A549 (cell line): ENCODE measurements around the gene WASF2. TPM values are rescaled to one million over a fixed set of nuclear protein-coding genes. Genes with fewer than 3 reads are reported as not detected.

Source experiments
- ATAC-seq, 2 experiments: fragments of 200-7000 bp in 1 of 2; fragments of >200 bp in 1 of 2; cut with Nextera tagmentation in 1 of 2; cut with Tn5 transposase in 1 of 2; 3 replicates each; pipeline versions ENCODE4 v1.8.0 to v1.9.1; 2018 to 2020; ENCODE audit warnings: mild to moderate bottlenecking in 1 of 2, moderate library complexity in 1 of 2
- CTCF ChIA-PET: fragments of 300-600 bp; sonication (Branson Sonifier 250); formaldehyde crosslinking; extraction: SDS; loops from one replicate; lab custom pipeline; 2021; ENCODE audit warnings: antibody characterized with exemption, inconsistent platforms; lab: Yijun Ruan, JAX
- POLR2A ChIA-PET: fragments of 350-600 bp; formaldehyde crosslinking; extraction: SDS; loops from one replicate; lab custom pipeline; 2021; ENCODE audit warnings: antibody characterized with exemption, inconsistent platforms; lab: Yijun Ruan, JAX
- DNase-seq, 2 experiments: peaks; one replicate each; pipeline versions ENCODE4 v3.0.0 to v3.0.0-alpha.2; 2011 to 2016; ENCODE audit warnings: low read depth in 1 of 2, low spot score in 1 of 2
- FAIRE-seq: peaks from 2 replicates; lab custom pipeline; 2011; peaks lifted over from hg19 to GRCh38; lab: Jason Lieb, UNC
- H3K27ac ChIP-seq, 2 experiments: fragments of >200 bp; sonication (Bioruptor Twin); formaldehyde crosslinking; 3 replicates each; pipeline ENCODE4 v1.5.1; 2016 to 2017
- H3K4me1 ChIP-seq: fragments of >200 bp; sonication (Bioruptor Twin); formaldehyde crosslinking; 3 replicates; pipeline ENCODE4 v1.6.1; 2016
- H3K4me2 ChIP-seq: fragments of >200 bp; sonication (Bioruptor Twin); formaldehyde crosslinking; 3 replicates; pipeline ENCODE4 v1.6.1; 2016
- H3K4me3 ChIP-seq: fragments of >200 bp; sonication (Bioruptor Twin); formaldehyde crosslinking; 3 replicates; pipeline ENCODE4 v1.5.1; 2016
- H3K9me3 ChIP-seq: fragments of >200 bp; sonication (Bioruptor Twin); formaldehyde crosslinking; 3 replicates; pipeline ENCODE4 v1.6.1; 2016
- BCL3 ChIP-seq: fragments of >200 bp; sonication (Bioruptor Twin); formaldehyde crosslinking; IDR thresholded peaks from 3 replicates; pipeline ENCODE4 v1.6.1; 2016
- CBX8 ChIP-seq: fragments of 200-600 bp; sonication (generic); IDR thresholded peaks from 2 replicates; pipeline ENCODE4 v1.6.1; 2016
- CHD2 ChIP-seq: fragments of 150-350 bp; IDR thresholded peaks from 2 replicates; pipeline ENCODE4 v1.6.1; 2014; ENCODE audit warnings: low read length; ENCODE audit not compliant: partially characterized antibody
- CHD4 ChIP-seq: fragments of 200-600 bp; sonication (generic); IDR thresholded peaks from 2 replicates; pipeline ENCODE4 v1.6.1; 2016; ENCODE audit warnings: antibody characterized with exemption, mild to moderate bottlenecking, borderline replicate concordance
- E2F6 ChIP-seq: IDR thresholded peaks from 2 replicates; pipeline ENCODE4 v1.6.1; 2012; ENCODE audit warnings: low read depth, borderline replicate concordance
- ESRRA ChIP-seq: fragments of 150-350 bp; IDR thresholded peaks from 2 replicates; pipeline ENCODE4 v1.6.1; 2014; ENCODE audit warnings: mild to moderate bottlenecking, low read length, borderline replicate concordance
- FOSB ChIP-seq: fragments of 250-450 bp; sonication (Bioruptor Pico); IDR thresholded peaks from 2 replicates; pipeline ENCODE4 v1.5.0; 2020; ENCODE audit warnings: mild to moderate bottlenecking, moderate library complexity
- FOSL2 ChIP-seq, 2 experiments: fragments of 450-650 bp in 1 of 2; fragments of >200 bp in 1 of 2; sonication (Bioruptor Twin) in 1 of 2; formaldehyde crosslinking; IDR thresholded peaks; 2 replicates each; pipeline versions ENCODE4 v1.5.0 to v1.6.1; 2016 to 2020; ENCODE audit warnings: mild to moderate bottlenecking in 1 of 2, moderate library complexity in 1 of 2
- FOXS1 ChIP-seq: fragments of 250-450 bp; sonication (Bioruptor Pico); IDR thresholded peaks from 2 replicates; pipeline ENCODE4 v1.5.0; 2020; ENCODE audit warnings: mild to moderate bottlenecking, moderate library complexity
- GATA3 ChIP-seq: IDR thresholded peaks from 2 replicates; pipeline ENCODE4 v1.6.1; 2012; ENCODE audit warnings: borderline replicate concordance
- HMGXB4 ChIP-seq: fragments of 250-450 bp; sonication (Bioruptor Pico); IDR thresholded peaks from 2 replicates; pipeline ENCODE4 v1.5.0; 2021; ENCODE audit warnings: mild to moderate bottlenecking, moderate library complexity, borderline replicate concordance
- HOXB5 ChIP-seq: fragments of 250-450 bp; sonication (Bioruptor Pico); IDR thresholded peaks from 2 replicates; pipeline ENCODE4 v1.5.0; 2020; ENCODE audit warnings: mild to moderate bottlenecking, moderate library complexity
- JUNB ChIP-seq: fragments of >200 bp; sonication (Bioruptor Twin); formaldehyde crosslinking; IDR thresholded peaks from 2 replicates; pipeline ENCODE4 v1.6.1; 2016
- MAFK ChIP-seq: fragments of 450-650 bp; IDR thresholded peaks from 2 replicates; pipeline ENCODE4 v1.6.1; 2014; ENCODE audit not compliant: partially characterized antibody
- MAZ ChIP-seq: fragments of 150-350 bp; IDR thresholded peaks from 2 replicates; pipeline ENCODE4 v1.6.1; 2014; ENCODE audit warnings: antibody characterized with exemption, low read depth, low read length, borderline replicate concordance
- MYC ChIP-seq: IDR thresholded peaks from 2 replicates; pipeline ENCODE4 v1.6.1; 2012; ENCODE audit warnings: mild to moderate bottlenecking, inconsistent platforms, low read length, improper control_type of control experiment, borderline replicate concordance
- NPAS2 ChIP-seq: fragments of 250-450 bp; sonication (Bioruptor Pico); IDR thresholded peaks from 2 replicates; pipeline ENCODE4 v1.8.0; 2022; ENCODE audit warnings: mild to moderate bottlenecking, moderate library complexity, borderline replicate concordance
- PHF8 ChIP-seq: fragments of 200-600 bp; sonication (generic); IDR thresholded peaks from 2 replicates; pipeline ENCODE4 v1.6.1; 2016; ENCODE audit warnings: low read depth, mild to moderate bottlenecking, antibody characterized with exemption, moderate library complexity, borderline replicate concordance
- POLR2AphosphoS2 ChIP-seq: conservative IDR thresholded peaks from 2 replicates; pipeline ENCODE4 v1.6.1; 2012; ENCODE audit warnings: low read length, improper control_type of control experiment, inconsistent platforms
- RARB ChIP-seq: fragments of 250-450 bp; sonication (Bioruptor Pico); IDR thresholded peaks from 2 replicates; pipeline ENCODE4 v1.8.0; 2021; ENCODE audit warnings: mild to moderate bottlenecking, moderate library complexity
- RCOR1 ChIP-seq: fragments of 150-350 bp; IDR thresholded peaks from 2 replicates; pipeline ENCODE4 v1.6.1; 2014; ENCODE audit warnings: antibody characterized with exemption, low read length, low read depth
- RFX5 ChIP-seq: fragments of 450-650 bp; IDR thresholded peaks from 2 replicates; pipeline ENCODE4 v1.7.1; 2014; ENCODE audit warnings: antibody characterized with exemption, mild to moderate bottlenecking, moderate library complexity
- RNF2 ChIP-seq: fragments of 200-600 bp; sonication (generic); IDR thresholded peaks from 2 replicates; pipeline ENCODE4 v1.6.1; 2016; ENCODE audit warnings: low read depth, mild to moderate bottlenecking, antibody characterized with exemption, moderate library complexity, borderline replicate concordance
- SMC3 ChIP-seq: fragments of >200 bp; sonication (Bioruptor Twin); formaldehyde crosslinking; IDR thresholded peaks from 3 replicates; pipeline ENCODE4 v1.6.1; 2018; ENCODE audit warnings: inconsistent platforms
- ZNF302 ChIP-seq: fragments of 250-450 bp; sonication (Bioruptor Pico); IDR thresholded peaks from 2 replicates; pipeline ENCODE4 v1.9.0; 2021; ENCODE audit warnings: inconsistent platforms, mild to moderate bottlenecking, moderate library complexity
- WGBS: methylation state at CpG from one replicate; pipeline ENCODE4 v1.1.6; 2017; ENCODE audit errors: missing lambda C conversion rate; 5-methylcytosine and 5-hydroxymethylcytosine counted together
- polyA plus RNA-seq, 4 experiments: library from polyadenylated mRNA; depleted of rRNA in 3 of 4; stranded (reverse); fragments of >200 nt; fragmentation: RNase III in 1 of 4; extraction: RNeasy Plus Mini Kit Qiagen cat#74134 plus additional on column Dnase treatment in 1 of 4; gene quantifications; 2 replicates in 3 of 4; 3 replicates in 1 of 4; pipeline ENCODE4 v1.2.3, GENCODE V29; 2011 to 2017
- TF ChIP-seq, protein P1 (sequence below): fragments of 450-650 bp; IDR thresholded peaks from 2 replicates; pipeline ENCODE4 v1.6.1; 2014; ENCODE audit warnings: antibody characterized with exemption
- TF ChIP-seq, protein P2 (sequence below): fragments of 250-450 bp; sonication (Bioruptor Pico); IDR thresholded peaks from 2 replicates; pipeline ENCODE4 v1.5.0; 2020; ENCODE audit warnings: low read depth, mild to moderate bottlenecking, moderate library complexity
- TF ChIP-seq, protein P3 (sequence below): IDR thresholded peaks from 2 replicates; pipeline ENCODE4 v1.6.1; 2012

The WASF2 gene
- polyA plus RNA-seq, 2 of the 4 experiments (the other 2 are of a cell fraction) = 22.7 to 44.9 TPM

DNA sequence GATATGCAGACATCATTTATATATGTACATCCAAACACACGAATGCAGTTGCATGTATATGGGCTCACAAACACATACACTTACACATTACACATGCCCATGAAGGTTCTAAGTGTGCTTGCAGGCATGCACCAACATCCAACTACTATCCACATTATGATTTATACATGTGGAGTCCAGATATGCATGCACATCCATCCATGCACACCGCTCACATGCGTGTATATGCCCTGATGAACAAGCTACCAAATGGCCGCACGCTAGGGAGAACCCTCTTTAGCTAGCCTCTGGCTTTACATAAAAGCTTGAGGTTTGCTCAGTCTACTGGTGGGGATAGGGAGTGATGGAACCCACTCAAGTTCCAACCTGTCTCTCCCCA lies 89.0 kb downstream of the WASF2 start:
- CTCF ChIA-PET = interaction anchor here (1.5 to 9.6 kb wide), 3 partner anchors 13 to 102 kb away, joined by 4 to 158 read pairs (median 6); no protein-coding TSS in a partner anchor
- TF ChIP-seq SMC3 (no peak), FOSB (CRISPR knock-in tag) (no peak), FOXS1 (CRISPR knock-in tag) (no peak), CBX8 (no peak), ESRRA (no peak), NPAS2 (CRISPR knock-in tag) (no peak), HMGXB4 (no peak), GATA3 (no peak), POLR2AphosphoS2 (no peak), CHD2 (no peak), BCL3 (no peak), ZNF302 (CRISPR knock-in tag) (no peak), MAZ (no peak), HOXB5 (CRISPR knock-in tag) (no peak), RCOR1 (no peak), RNF2 (no peak), MAFK (no peak)
- TF ChIP-seq, protein P1, sequence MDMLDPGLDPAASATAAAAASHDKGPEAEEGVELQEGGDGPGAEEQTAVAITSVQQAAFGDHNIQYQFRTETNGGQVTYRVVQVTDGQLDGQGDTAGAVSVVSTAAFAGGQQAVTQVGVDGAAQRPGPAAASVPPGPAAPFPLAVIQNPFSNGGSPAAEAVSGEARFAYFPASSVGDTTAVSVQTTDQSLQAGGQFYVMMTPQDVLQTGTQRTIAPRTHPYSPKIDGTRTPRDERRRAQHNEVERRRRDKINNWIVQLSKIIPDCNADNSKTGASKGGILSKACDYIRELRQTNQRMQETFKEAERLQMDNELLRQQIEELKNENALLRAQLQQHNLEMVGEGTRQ = no peak
- TF ChIP-seq, protein P2, sequence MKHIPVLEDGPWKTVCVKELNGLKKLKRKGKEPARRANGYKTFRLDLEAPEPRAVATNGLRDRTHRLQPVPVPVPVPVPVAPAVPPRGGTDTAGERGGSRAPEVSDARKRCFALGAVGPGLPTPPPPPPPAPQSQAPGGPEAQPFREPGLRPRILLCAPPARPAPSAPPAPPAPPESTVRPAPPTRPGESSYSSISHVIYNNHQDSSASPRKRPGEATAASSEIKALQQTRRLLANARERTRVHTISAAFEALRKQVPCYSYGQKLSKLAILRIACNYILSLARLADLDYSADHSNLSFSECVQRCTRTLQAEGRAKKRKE (CRISPR knock-in tag) = no peak
- FAIRE-seq = no peak

GRCh38 chr1:27400082-27400962 lies 89.6 kb downstream of the WASF2 start:
- ChIA-PET POLR2A (no interaction called here), CTCF (interaction anchor here (0.9 to 9.6 kb wide), 6 partner anchors 10 to 263 kb away, joined by 3 to 158 read pairs (median 4); no protein-coding TSS in a partner anchor)
- Histone ChIP-seq H3K27ac (no peak overlapping the region), H3K4me2 (no peak overlapping the region), H3K4me1 (peaks cover 12% of the 10 kb centered on the region; the same call in 2 of the 3 replicates), H3K4me3 (no peak overlapping the region), H3K9me3 (no peaks in the 10 kb centered on the region)
- FAIRE-seq (no peak), DNase-seq (no peak), ATAC-seq (no peak)
- TF ChIP-seq JUNB (no peak), E2F6 (no peak), RFX5 (no peak), PHF8 (no peak), MYC (no peak), POLR2AphosphoS2 (no peak), CHD4 (no peak), NPAS2 (CRISPR knock-in tag) (no peak), RARB (CRISPR knock-in tag) (no peak), FOXS1 (CRISPR knock-in tag) (no peak), FOSL2 (IDR thresholded peaks at IDR 0.05) (no peak), FOSL2 (CRISPR knock-in tag; IDR thresholded peaks at IDR 0.05) (no peak)
- TF ChIP-seq, protein P3, sequence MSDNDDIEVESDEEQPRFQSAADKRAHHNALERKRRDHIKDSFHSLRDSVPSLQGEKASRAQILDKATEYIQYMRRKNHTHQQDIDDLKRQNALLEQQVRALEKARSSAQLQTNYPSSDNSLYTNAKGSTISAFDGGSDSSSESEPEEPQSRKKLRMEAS = no peak
- TF ChIP-seq, protein P2 (CRISPR knock-in tag) = no peak
- 92% methylated on average over 11 of the region's 13 CpGs for WGBS

More for the DNA sequence above, 89.0 kb downstream of the WASF2 start:
- Histone ChIP-seq H3K9me3 (no peaks in the 10 kb centered on the region), H3K4me1 (peaks cover 10% of the 10 kb centered on the region; the same call in 1 of the 3 replicates), H3K4me2 (no peak overlapping the region), H3K27ac (no peak overlapping the region), H3K4me3 (no peak overlapping the region)
- no peak for ATAC-seq
- 90% methylated on average over 5 of the region's 5 CpGs for WGBS
- POLR2A ChIA-PET = no interaction called here
- DNase-seq = no peak
